H1 (cell line): Measurements from ENCODE around the gene TMTC2. TPM values are rescaled to one million over a fixed set of nuclear protein-coding genes. Genes with fewer than 3 reads are reported as not detected.

Experiments used
- CTCF ChIA-PET: fragments of 300-600 bp; sonication (Branson Sonifier 250); formaldehyde crosslinking; loops from one replicate; lab custom pipeline; 2021; ENCODE audit not compliant: partially characterized antibody; lab: Charles Lee
- POLR2A ChIA-PET: fragments of 300-600 bp; sonication (Branson Sonifier 250); formaldehyde crosslinking; loops from one replicate; lab custom pipeline; 2021; ENCODE audit warnings: inconsistent platforms; ENCODE audit not compliant: partially characterized antibody; lab: Charles Lee
- DNase-seq, 2 experiments: peaks; one replicate each; pipeline versions ENCODE4 v3.0.0 to v3.0.0-alpha.2; 2010 to 2022; ENCODE audit warnings: low spot score in 2 of 2, low read depth in 1 of 2, mixed read lengths in 1 of 2
- FAIRE-seq: peaks from 2 replicates; lab custom pipeline; 2011; peaks lifted over from hg19 to GRCh38; lab: Jason Lieb, UNC
- H2AFZ ChIP-seq: 2 replicates; pipeline ENCODE4 v1.8.1; 2012; ENCODE audit warnings: low read length, inconsistent platforms
- H2AK5ac ChIP-seq: 2 replicates; pipeline ENCODE4 v1.6.1; 2013; ENCODE audit warnings: low read depth, low read length
- H2BK120ac ChIP-seq: replicated peaks from 2 replicates; pipeline ENCODE3; 2013; ENCODE audit warnings: low read depth, low read length, inconsistent platforms
- H2BK12ac ChIP-seq: 2 replicates; pipeline ENCODE4 v1.6.1; 2013; ENCODE audit warnings: low read depth, low read length
- H2BK15ac ChIP-seq: 2 replicates; pipeline ENCODE4 v1.6.1; 2013; ENCODE audit warnings: low read length
- H2BK20ac ChIP-seq: 2 replicates; pipeline ENCODE4 v1.6.1; 2013; ENCODE audit warnings: low read length
- H2BK5ac ChIP-seq: 2 replicates; pipeline ENCODE4 v1.6.1; 2013; ENCODE audit warnings: low read depth, low read length
- H3K14ac ChIP-seq: 2 replicates; pipeline ENCODE4 v1.6.1; 2013; ENCODE audit warnings: inconsistent platforms; ENCODE audit not compliant: insufficient read length
- H3K18ac ChIP-seq: 2 replicates; pipeline ENCODE4 v1.6.1; 2013; ENCODE audit warnings: low read length; ENCODE audit errors: extremely low read depth
- H3K23ac ChIP-seq: 2 replicates; pipeline ENCODE4 v1.6.1; 2013; ENCODE audit warnings: inconsistent platforms; ENCODE audit not compliant: insufficient read length
- H3K23me2 ChIP-seq: 2 replicates; pipeline ENCODE4 v1.6.1; 2013; ENCODE audit warnings: low read depth, low read length
- H3K27ac ChIP-seq: 2 replicates; pipeline ENCODE4 v1.6.1; 2011; ENCODE audit warnings: low read depth, low read length, inconsistent platforms
- H3K27me3 ChIP-seq, 4 experiments: replicated peaks in 1 of 4; 1 replicate in 1 of 4; 2 replicates in 3 of 4; pipeline versions ENCODE4 v1.6.1 to v1.8.1; 2011 to 2013; ENCODE audit warnings: low read length in 3 of 4, mild to moderate bottlenecking in 3 of 4, inconsistent platforms in 2 of 4, mixed read lengths in 2 of 4, moderate library complexity in 1 of 4; ENCODE audit not compliant: control insufficient read depth in 3 of 4, insufficient read depth in 3 of 4; ENCODE audit errors: extremely low read depth in 1 of 4
- H3K36me3 ChIP-seq, 4 experiments: 2 replicates each; pipeline versions ENCODE4 v1.6.1 to v1.8.1; 2011 to 2013; ENCODE audit warnings: mild to moderate bottlenecking in 4 of 4, low read length in 3 of 4, moderate library complexity in 2 of 4, control low read depth in 1 of 4, inconsistent platforms in 1 of 4; ENCODE audit not compliant: insufficient read depth in 4 of 4, control insufficient read depth in 2 of 4
- H3K4ac ChIP-seq: replicated peaks from 2 replicates; pipeline ENCODE3; 2013; ENCODE audit warnings: low read length, low read depth, mixed read lengths, inconsistent platforms; ENCODE audit not compliant: insufficient read length
- H3K4me1 ChIP-seq, 4 experiments: replicated peaks in 1 of 4; 1 replicate in 1 of 4; 2 replicates in 3 of 4; pipeline versions ENCODE4 v1.6.1 to v1.8.1; 2011 to 2013; ENCODE audit warnings: low read length in 3 of 4, inconsistent platforms in 2 of 4, mixed read lengths in 1 of 4; ENCODE audit not compliant: insufficient read depth in 4 of 4, control insufficient read depth in 3 of 4
- H3K4me2 ChIP-seq, 2 experiments: 2 replicates each; pipeline versions ENCODE4 v1.6.1 to v1.8.1; 2011 to 2013; ENCODE audit warnings: low read depth in 2 of 2, low read length in 2 of 2, control low read depth in 1 of 2, inconsistent platforms in 1 of 2, mild to moderate bottlenecking in 1 of 2; ENCODE audit not compliant: insufficient read depth in 1 of 2
- H3K4me3 ChIP-seq, 4 experiments: fragments of 200-600, 300-600 bp in 1 of 4; sonication (generic), shearing (Covaris generic), sonication (Bioruptor Twin) in 1 of 4; 2 replicates each; pipeline versions ENCODE4 v1.5.1 to v1.8.1; 2011 to 2016; ENCODE audit warnings: low read length in 4 of 4, low read depth in 3 of 4, control low read depth in 2 of 4, inconsistent platforms in 2 of 4, mild to moderate bottlenecking in 2 of 4, mixed read lengths in 1 of 4, moderate library complexity in 1 of 4; ENCODE audit not compliant: insufficient read depth in 2 of 4; ENCODE audit errors: extremely low read depth in 1 of 4
- H3K56ac ChIP-seq: replicated peaks from 2 replicates; pipeline ENCODE3; 2013; ENCODE audit warnings: low read depth, mild to moderate bottlenecking, mixed read lengths, low read length, inconsistent platforms; ENCODE audit not compliant: insufficient read length
- H3K79me1 ChIP-seq: 2 replicates; pipeline ENCODE4 v1.6.1; 2013; ENCODE audit warnings: low read depth, low read length, control low read depth
- H3K79me2 ChIP-seq, 2 experiments: 2 replicates each; pipeline versions ENCODE4 v1.6.1 to v1.8.1; 2012 to 2013; ENCODE audit warnings: low read length in 2 of 2, mild to moderate bottlenecking in 2 of 2, inconsistent platforms in 1 of 2; ENCODE audit not compliant: insufficient read depth in 2 of 2, control insufficient read depth in 1 of 2
- H3K9ac ChIP-seq, 4 experiments: replicated peaks in 1 of 4; 1 replicate in 1 of 4; 2 replicates in 3 of 4; pipeline versions ENCODE4 v1.6.1 to v1.8.1; 2011 to 2013; ENCODE audit warnings: low read depth in 3 of 4, low read length in 3 of 4, control low read depth in 2 of 4, mild to moderate bottlenecking in 2 of 4, moderate library complexity in 2 of 4, inconsistent platforms in 1 of 4; ENCODE audit errors: extremely low read depth in 1 of 4
- H3K9me3 ChIP-seq, 2 experiments: 2 replicates each; pipeline versions ENCODE4 v1.6.1 to v1.8.1; 2012 to 2013; ENCODE audit warnings: mild to moderate bottlenecking in 2 of 2, moderate library complexity in 2 of 2, control low read depth in 1 of 2, inconsistent platforms in 1 of 2, low read depth in 1 of 2, low read length in 1 of 2, mixed read lengths in 1 of 2; ENCODE audit not compliant: insufficient read depth in 2 of 2
- H4K20me1 ChIP-seq, 2 experiments: replicated peaks in 1 of 2; 2 replicates each; pipeline versions ENCODE3 to v1.8.1; 2011 to 2013; ENCODE audit warnings: inconsistent platforms in 2 of 2, low read length in 2 of 2, mild to moderate bottlenecking in 1 of 2; ENCODE audit not compliant: insufficient read depth in 2 of 2, control insufficient read depth in 1 of 2
- H4K5ac ChIP-seq: 2 replicates; pipeline ENCODE4 v1.6.1; 2013; ENCODE audit warnings: low read length, low read depth, mixed read lengths, inconsistent platforms; ENCODE audit not compliant: insufficient read length
- H4K8ac ChIP-seq: 2 replicates; pipeline ENCODE4 v1.8.0; 2013; ENCODE audit warnings: mild to moderate bottlenecking, moderate library complexity, low read length, inconsistent platforms; ENCODE audit not compliant: insufficient read depth; ENCODE audit errors: extremely low read depth
- H4K91ac ChIP-seq: replicated peaks from 2 replicates; pipeline ENCODE3; 2013; ENCODE audit warnings: low read length, mixed read lengths, inconsistent platforms; ENCODE audit not compliant: insufficient read length
- CHD1 ChIP-seq: IDR thresholded peaks from 2 replicates; pipeline ENCODE4 v1.6.1; 2012; ENCODE audit warnings: low read depth, low read length, improper control_type of control experiment
- CTBP2 ChIP-seq: IDR thresholded peaks from 2 replicates; pipeline ENCODE4 v1.7.0; 2011; ENCODE audit warnings: borderline replicate concordance, mild to moderate bottlenecking, moderate library complexity, mixed read lengths, low read length; ENCODE audit not compliant: insufficient read depth, insufficient read length
- SP1 ChIP-seq: IDR thresholded peaks from 2 replicates; pipeline ENCODE4 v1.6.1; 2011; ENCODE audit warnings: low read depth, low read length
- SP2 ChIP-seq: IDR thresholded peaks from 2 replicates; pipeline ENCODE4 v1.6.1; 2012; ENCODE audit warnings: mild to moderate bottlenecking, low read length, inconsistent platforms
- WGBS, 2 experiments: shearing (Covaris generic) in 1 of 2; methylation state at CpG; one replicate each; pipeline versions ENCODE4 v1.1.6 to v1.1.7; 2013 to 2015; ENCODE audit warnings: low lambda C conversion rate in 2 of 2, mixed read lengths in 2 of 2, inconsistent platforms in 1 of 2, low coverage in 1 of 2, missing lambda C conversion rate in 1 of 2; ENCODE audit not compliant: insufficient replicate concordance in 2 of 2, insufficient coverage in 1 of 2, insufficient read length in 1 of 2; ENCODE audit errors: extremely low coverage in 1 of 2, missing lambda C conversion rate in 1 of 2; 5-methylcytosine and 5-hydroxymethylcytosine counted together
- polyA plus RNA-seq, 7 experiments: library from polyadenylated mRNA; depleted of rRNA in 3 of 7; stranded (reverse) in 5 of 7; unstranded in 2 of 7; fragments of >200 nt in 5 of 7; fragments of 200-250 nt in 2 of 7; gene quantifications; 1 replicate in 5 of 7; 2 replicates in 1 of 7; 4 replicates in 1 of 7; pipeline versions ENCODE4 v1.2.1 to v1.2.3, GENCODE V29; 2011 to 2013; ENCODE audit warnings: missing spikeins in 2 of 7, mixed read lengths in 2 of 7
- total RNA-seq: library from RNA; stranded (reverse); fragmentation: NEBNext Ultra II Directional; extraction: Animal tissue kit (Norgen Biotek cat#: 25700); gene quantifications from 2 replicates; pipeline ENCODE4 v1.2.1, GENCODE V29; 2021
- TF ChIP-seq, protein P1 (sequence below), 3 experiments: IDR thresholded peaks; 1 replicate in 2 of 3; 2 replicates in 1 of 3; pipeline versions ENCODE4 v1.5.1 to v1.6.1; 2011; ENCODE audit warnings: low read length in 3 of 3, mild to moderate bottlenecking in 3 of 3, inconsistent platforms in 2 of 3, low read depth in 1 of 3, moderate library complexity in 1 of 3; ENCODE audit not compliant: insufficient read depth in 1 of 3; ENCODE audit errors: control extremely low read depth in 1 of 3
- TF ChIP-seq, protein P2 (sequence below): IDR thresholded peaks from 2 replicates; pipeline ENCODE4 v1.6.1; 2011; ENCODE audit warnings: low read depth, mild to moderate bottlenecking, low read length; ENCODE audit not compliant: insufficient read depth
- TF ChIP-seq, protein P3 (sequence below): IDR thresholded peaks from 2 replicates; pipeline ENCODE4 v1.6.1; 2012; ENCODE audit warnings: low read length, inconsistent platforms
- TF ChIP-seq, protein P4 (sequence below): IDR thresholded peaks from 2 replicates; pipeline ENCODE4 v1.6.1; 2012; ENCODE audit warnings: inconsistent platforms

The TMTC2 gene
- total and polyA plus RNA-seq, 2 of the 8 experiments (the other 6 are each of a cell fraction or from before 2014, with no cell fraction given), result 2.3 to 3.9 TPM

DNA sequence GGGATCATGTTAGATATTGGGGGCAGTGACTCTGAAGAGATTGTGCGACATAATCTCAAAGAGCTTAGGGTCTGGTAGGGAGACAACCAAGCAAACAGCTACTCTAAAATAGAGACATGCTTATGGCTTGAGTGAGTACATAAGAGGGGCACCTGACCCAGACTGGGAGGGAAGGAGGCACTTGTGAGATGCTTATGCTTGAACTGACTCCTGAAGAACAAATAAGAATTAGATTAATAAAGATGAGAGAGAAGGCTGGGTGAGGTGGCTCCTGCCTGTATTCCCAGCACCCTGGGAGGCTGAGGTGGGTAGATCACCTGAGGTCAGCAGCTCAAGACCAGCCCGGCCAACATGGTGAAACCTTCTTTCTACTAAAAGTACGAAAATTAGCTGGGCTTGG lies 19.1 kb downstream of the TMTC2 start:
- POLR2A ChIA-PET, result no interaction called here
- Histone ChIP-seq H4K91ac (no peak overlapping the region), H3K23me2 (no peaks in the 10 kb centered on the region), H3K79me1 (no peaks in the 10 kb centered on the region), H2BK20ac (no peak overlapping the region), H3K27me3 (no peaks in the 10 kb centered on the region), H3K9me3 (no peaks in the 10 kb centered on the region), H3K4ac (no peak overlapping the region), H4K20me1 (no peaks in the 10 kb centered on the region), H3K14ac (no peak overlapping the region), H3K4me3 (no peak overlapping the region), H2BK120ac (no peak overlapping the region), H3K9ac (no peak overlapping the region), H3K36me3 (no peaks in the 10 kb centered on the region), H3K23ac (no peak overlapping the region), H4K8ac (no peak overlapping the region), H3K4me1 (peaks cover 0 to 10% (median 4%) of the 10 kb centered on the region in 4 experiments; a peak in 5 of 7 replicates), H3K18ac (no peak overlapping the region), H2BK5ac (no peak overlapping the region), H3K79me2 (no peaks in the 10 kb centered on the region; a peak in 2 of 4 replicates), H3K27ac (no peak overlapping the region), H4K5ac (no peak overlapping the region), H3K56ac (no peak overlapping the region), H2AFZ (no peak overlapping the region), H3K4me2 (no peak overlapping the region), H2BK12ac (no peak overlapping the region), H2AK5ac (no peak overlapping the region), H2BK15ac (no peak overlapping the region)
- no peak for FAIRE-seq
- CTCF ChIA-PET, result interaction anchor here (0.6 kb wide), 1 partner anchor 1293 kb away, joined by 3 read pairs; no protein-coding TSS in a partner anchor
- 96% methylated on average over 3 of the region's 3 CpGs; no CpG with 5 or more reads in 1 of the 2 experiments for WGBS, 2 experiments
- no peak for DNase-seq
- no peak for TF ChIP-seq CTBP2
- TF ChIP-seq, protein P1, sequence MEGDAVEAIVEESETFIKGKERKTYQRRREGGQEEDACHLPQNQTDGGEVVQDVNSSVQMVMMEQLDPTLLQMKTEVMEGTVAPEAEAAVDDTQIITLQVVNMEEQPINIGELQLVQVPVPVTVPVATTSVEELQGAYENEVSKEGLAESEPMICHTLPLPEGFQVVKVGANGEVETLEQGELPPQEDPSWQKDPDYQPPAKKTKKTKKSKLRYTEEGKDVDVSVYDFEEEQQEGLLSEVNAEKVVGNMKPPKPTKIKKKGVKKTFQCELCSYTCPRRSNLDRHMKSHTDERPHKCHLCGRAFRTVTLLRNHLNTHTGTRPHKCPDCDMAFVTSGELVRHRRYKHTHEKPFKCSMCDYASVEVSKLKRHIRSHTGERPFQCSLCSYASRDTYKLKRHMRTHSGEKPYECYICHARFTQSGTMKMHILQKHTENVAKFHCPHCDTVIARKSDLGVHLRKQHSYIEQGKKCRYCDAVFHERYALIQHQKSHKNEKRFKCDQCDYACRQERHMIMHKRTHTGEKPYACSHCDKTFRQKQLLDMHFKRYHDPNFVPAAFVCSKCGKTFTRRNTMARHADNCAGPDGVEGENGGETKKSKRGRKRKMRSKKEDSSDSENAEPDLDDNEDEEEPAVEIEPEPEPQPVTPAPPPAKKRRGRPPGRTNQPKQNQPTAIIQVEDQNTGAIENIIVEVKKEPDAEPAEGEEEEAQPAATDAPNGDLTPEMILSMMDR (IDR thresholded peaks at IDR 0.05; ENCODE audit: control extremely low read depth in 1 of 3, insufficient read depth in 1 of 3, low read depth in 1 of 3, low read length in 3 of 3), result no peak
- TF ChIP-seq CHD1, result no peak
- TF ChIP-seq, protein P2, sequence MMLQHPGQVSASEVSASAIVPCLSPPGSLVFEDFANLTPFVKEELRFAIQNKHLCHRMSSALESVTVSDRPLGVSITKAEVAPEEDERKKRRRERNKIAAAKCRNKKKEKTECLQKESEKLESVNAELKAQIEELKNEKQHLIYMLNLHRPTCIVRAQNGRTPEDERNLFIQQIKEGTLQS, result no peak
- TF ChIP-seq SP2, result no peak
- TF ChIP-seq, protein P3, sequence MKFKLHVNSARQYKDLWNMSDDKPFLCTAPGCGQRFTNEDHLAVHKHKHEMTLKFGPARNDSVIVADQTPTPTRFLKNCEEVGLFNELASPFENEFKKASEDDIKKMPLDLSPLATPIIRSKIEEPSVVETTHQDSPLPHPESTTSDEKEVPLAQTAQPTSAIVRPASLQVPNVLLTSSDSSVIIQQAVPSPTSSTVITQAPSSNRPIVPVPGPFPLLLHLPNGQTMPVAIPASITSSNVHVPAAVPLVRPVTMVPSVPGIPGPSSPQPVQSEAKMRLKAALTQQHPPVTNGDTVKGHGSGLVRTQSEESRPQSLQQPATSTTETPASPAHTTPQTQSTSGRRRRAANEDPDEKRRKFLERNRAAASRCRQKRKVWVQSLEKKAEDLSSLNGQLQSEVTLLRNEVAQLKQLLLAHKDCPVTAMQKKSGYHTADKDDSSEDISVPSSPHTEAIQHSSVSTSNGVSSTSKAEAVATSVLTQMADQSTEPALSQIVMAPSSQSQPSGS, result no peak
- TF ChIP-seq SP1, result no peak
- TF ChIP-seq, protein P4, sequence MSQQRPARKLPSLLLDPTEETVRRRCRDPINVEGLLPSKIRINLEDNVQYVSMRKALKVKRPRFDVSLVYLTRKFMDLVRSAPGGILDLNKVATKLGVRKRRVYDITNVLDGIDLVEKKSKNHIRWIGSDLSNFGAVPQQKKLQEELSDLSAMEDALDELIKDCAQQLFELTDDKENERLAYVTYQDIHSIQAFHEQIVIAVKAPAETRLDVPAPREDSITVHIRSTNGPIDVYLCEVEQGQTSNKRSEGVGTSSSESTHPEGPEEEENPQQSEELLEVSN, result no peak
